Esophagus mucosa (tissue), 1 donor: ENCODE results near the gene TAF1D. TPM values are rescaled to one million over a fixed set of nuclear protein-coding genes. Genes with fewer than 3 reads are reported as not detected.
"Not testable (repeated sequence)": the region's sequence is repeated elsewhere in the genome, so short reads cannot be mapped to it uniquely, and the experiment has no call there.

Experiments used
- ATAC-seq: fragments of 200-7000 bp; cut with Tn5 transposase; one replicate; pipeline ENCODE4 v1.9.1; 2020
- total RNA-seq: library from RNA; stranded (reverse); gene quantifications from one replicate; pipeline ENCODE4 v1.2.4, GENCODE V29; 2023
- donor health status: DM: yes; HTN: yes; CAD: no.

TAF1D gene
- total RNA-seq = 70.3 TPM

GRCh38 chr11:93741094-93741881 lies at the start of gene TAF1D, which contains the start of gene C11orf54:
TSS of gene TAF1D (minus strand) at chr11:93741495. CDS start at chr11:93739304, 2,191 bp downstream.
TSS of gene C11orf54 (plus strand) at chr11:93741672. CDS start at chr11:93747394, 5,722 bp downstream.
- peak; percentile 98 for ATAC-seq

- no peak for ATAC-seq
Observed at GRCh38 chr11:93784935-93785360, 43.7 kb upstream of the TAF1D start.

- ATAC-seq = peak; percentile 100
Observed at GRCh38 chr11:93784145-93784934, 43.0 kb upstream of the TAF1D start, which contains the start of gene MED17. TSS of gene MED17 (plus strand) at chr11:93784282. CDS start at chr11:93784514, 232 bp downstream.

GRCh38 chr11:93783765-93784144 lies 42.5 kb upstream of the TAF1D start:
- ATAC-seq = peak; percentile 5

GRCh38 chr11:93783362-93783761 lies 42.1 kb upstream of the TAF1D start:
- no peak for ATAC-seq

- ATAC-seq = no peak
Observed at GRCh38 chr11:93775289-93775688, 34.0 kb upstream of the TAF1D start.

- ATAC-seq = not testable (repeated sequence)
Observed at GRCh38 chr11:93774560-93774959, 33.3 kb upstream of the TAF1D start.

GRCh38 chr11:93773601-93774200 lies 32.4 kb upstream of the TAF1D start:
- ATAC-seq = no peak

- ATAC-seq = no peak
Observed at GRCh38 chr11:93773045-93773477, 31.8 kb upstream of the TAF1D start.

GRCh38 chr11:93772123-93772522 lies 30.8 kb upstream of the TAF1D start:
- peak; percentile 55 for ATAC-seq

- ATAC-seq = no peak
Observed at GRCh38 chr11:93770160-93770559, 28.9 kb upstream of the TAF1D start.

GRCh38 chr11:93767018-93767417 lies 25.7 kb upstream of the TAF1D start:
- ATAC-seq = no peak

GRCh38 chr11:93766504-93766903 lies 25.2 kb upstream of the TAF1D start:
- ATAC-seq = no peak

- no peak for ATAC-seq
Observed at GRCh38 chr11:93765551-93765950, 24.3 kb upstream of the TAF1D start.

GRCh38 chr11:93761910-93762309 lies 20.6 kb upstream of the TAF1D start:
- no peak for ATAC-seq

- ATAC-seq = not testable (repeated sequence)
Observed at GRCh38 chr11:93759123-93759522, 17.8 kb upstream of the TAF1D start.

- ATAC-seq = peak; percentile 25
Observed at GRCh38 chr11:93757924-93758865, 16.9 kb upstream of the TAF1D start.

- no peak for ATAC-seq
Observed at GRCh38 chr11:93757301-93757700, 16.0 kb upstream of the TAF1D start.

- ATAC-seq = no peak
Observed at GRCh38 chr11:93756748-93757147, 15.5 kb upstream of the TAF1D start.

- no peak for ATAC-seq
Observed at GRCh38 chr11:93753241-93753640, 11.9 kb upstream of the TAF1D start.

- no peak for ATAC-seq
Observed at GRCh38 chr11:93751001-93751400, 9.7 kb upstream of the TAF1D start.

GRCh38 chr11:93747122-93747521 lies 5.8 kb upstream of the TAF1D start:
- ATAC-seq = no peak
